Heart right ventricle (tissue), 16 donors: ENCODE measurements around the gene GNS. TPM values are rescaled to one million over a fixed set of nuclear protein-coding genes. Genes with fewer than 3 reads are reported as not detected.

Experiments used
- ATAC-seq, 8 donors: fragments of 200-7000 bp; cut with Tn5 transposase; one replicate each; pipeline ENCODE4 v1.9.1; 2020; ENCODE audit warnings: mild to moderate bottlenecking in 8 of 8, moderate library complexity in 8 of 8, moderate number of reproducible peaks in 1 of 8
- DNase-seq, 2 donors: peaks; one replicate each; pipeline ENCODE4 v3.0.0-alpha.2; 2020
- H3K27ac ChIP-seq, 10 donors: fragments of 200-600 bp; sonication (generic) in 2 of 10; one replicate each; pipeline versions ENCODE4 v1.5.0 to v1.8.0; 2020 to 2022; ENCODE audit warnings: mild to moderate bottlenecking in 3 of 10
- H3K27me3 ChIP-seq, 7 donors: fragments of 200-600 bp; one replicate each; pipeline ENCODE4 v1.8.0; 2021 to 2022; ENCODE audit warnings: mild to moderate bottlenecking in 2 of 7
- H3K36me3 ChIP-seq, 9 donors: fragments of 200-600 bp; sonication (generic) in 1 of 9; one replicate each; pipeline versions ENCODE4 v1.5.0 to v1.8.0; 2020 to 2022; ENCODE audit warnings: mild to moderate bottlenecking in 2 of 9
- H3K4me1 ChIP-seq, 9 donors: fragments of 200-600 bp; sonication (generic) in 1 of 9; one replicate each; pipeline versions ENCODE4 v1.5.0 to v1.8.0; 2020 to 2022; ENCODE audit warnings: mild to moderate bottlenecking in 4 of 9
- H3K4me3 ChIP-seq, 10 donors: fragments of 200-600 bp; sonication (generic) in 2 of 10; one replicate each; pipeline versions ENCODE4 v1.5.0 to v1.8.0; 2020 to 2022; ENCODE audit warnings: mild to moderate bottlenecking in 7 of 10, moderate library complexity in 2 of 10
- H3K9me3 ChIP-seq, 11 donors: fragments of 200-600 bp in 10 of 11; sonication (generic) in 2 of 11; one replicate each; pipeline versions ENCODE4 v1.5.0 to v1.8.0; 2013 to 2022; ENCODE audit warnings: mild to moderate bottlenecking in 2 of 11, control low read depth in 1 of 11, moderate library complexity in 1 of 11
- CTCF ChIP-seq, 9 donors: fragments of 200-600 bp; sonication (generic) in 2 of 9; IDR thresholded peaks; one replicate each; pipeline versions ENCODE4 v1.5.0 to v1.8.0; 2021 to 2022; ENCODE audit warnings: antibody characterized with exemption in 9 of 9, mild to moderate bottlenecking in 5 of 9, moderate library complexity in 1 of 9
- WGBS, 2 donors: extraction: QIAGEN DNeasy Blood & Tissue Kit; methylation state at CpG; one replicate each; pipeline ENCODE4 v1.1.7; 2013; ENCODE audit warnings: inconsistent platforms in 1 of 2; 5-methylcytosine and 5-hydroxymethylcytosine counted together
- intact Hi-C, 10 donors: fragments of 100-400 bp; cut with DNase I; formaldehyde crosslinking; loops; one replicate each; pipeline versions ENCODE4 v1.11.1 to v1.14.2; 2022
- polyA plus RNA-seq, 2 donors: library from polyadenylated mRNA; stranded (reverse); fragments of 200-250 nt; gene quantifications; one replicate each; pipeline ENCODE4 v1.2.3, GENCODE V29; 2013
- total RNA-seq, 10 donors: library from RNA; stranded (reverse); fragmentation: NEBNext Ultra II Directional in 3 of 10; extraction: Animal tissue kit (Norgen Biotek cat#: 25700) in 3 of 10; gene quantifications; one replicate each; pipeline versions ENCODE4 v1.2.1 to v1.2.4, GENCODE V29; 2021 to 2023
- donor health status: Arrhythmogenic right ventricular cardiomyopathy.
- donor health status: ischemic (EF 13 %, LVEDD 7.1; RV severe dilation, severe dysfunction).
- donor health status: healthy with polysubstance abuse.
- donor health status: DM: no; HTN: yes; CAD: no.
- donor health status: DM: no; HTN: no; CAD: no.
- donor health status: ischemic (EF 25% LVEDD 6.9; RV normal size, moderate dysfunction).
- donor health status: ischemic (EF 25% LVEDD 5.7; RV mildly dilated, moderate dysfunction).
- donor health status: healthy.
- donor health status: DM: yes; HTN: yes; CAD: no.
- donor health status: Ischemic cardiomyopathy.
- donor health status: ischemic (EF 35%, LVEDD 5.7; RV mildly dilated, moderate dysfunction).
- donor health status: nonischemic (EF 11% LVEDD 7.7; RV severe dilation, severe dysfunction).
- donor health status: DM: yes; HTN: yes; CAD: no.
- donor health status: PGD.
- donor health status: ischemic (EF 29% LVEDD 5.4; RV normal size, mild dysfunction).
- donor health status: nonischemic (EF 23%, LVEDD 6.1; RV moderate dilation, normal function).

The GNS gene
- total and polyA plus RNA-seq, 12 donors, result 20.4 to 204 (median 101) TPM

GRCh38 chr12:64669270-64669842 lies 89.8 kb downstream of the GNS start:
- 16 to 24% methylated on average over 10 of the region's 10 CpGs for WGBS, 2 donors
- Histone ChIP-seq H3K27me3 (no peaks in the 10 kb centered on the region), H3K9me3 (no peaks in the 10 kb centered on the region), H3K36me3 (no peaks in the 10 kb centered on the region), H3K4me1 (peaks cover 38 to 100% (median 97%) of the 10 kb centered on the region in 9 donors), H3K4me3 (peak overlapping the region in 5 of 10 donors; percentile 4 to 25 (median 8)), H3K27ac (peak overlapping the region; percentile 10 to 89 (median 76))
- intact Hi-C loops, result loop anchor here in 1 of 10 donors (5.0 kb wide), 1 partner anchor 57 kb away; the partner anchor contains the start of gene RASSF3
- ATAC-seq, result peak; percentile 39 to 70 (median 66)
- peak; percentile 56 to 70 for DNase-seq
- no peak for TF ChIP-seq CTCF (IDR thresholded peaks at IDR 0.05)

- Histone ChIP-seq H3K4me1 (peaks cover 24 to 94% (median 82%) of the 10 kb centered on the region in 9 donors), H3K9me3 (no peaks in the 10 kb centered on the region), H3K4me3 (no peak overlapping the region), H3K36me3 (no peaks in the 10 kb centered on the region), H3K27me3 (no peaks in the 10 kb centered on the region), H3K27ac (peak overlapping the region in 9 of 10 donors; percentile 3 to 89 (median 57))
- intact Hi-C loops, result loop anchor here in 1 of 10 donors (5.0 kb wide), 1 partner anchor 55 kb away; the partner anchor contains the start of gene RASSF3
- DNase-seq, result no peak
- 67 to 83% methylated on average over 2 of the region's 2 CpGs for WGBS, 2 donors
- TF ChIP-seq CTCF (IDR thresholded peaks at IDR 0.05), result no peak
- no peak for ATAC-seq
These were observed 91.4 kb downstream of the GNS start for GRCh38 chr12:64667793-64668192.

- 26 to 29% methylated on average over 3 of the region's 3 CpGs for WGBS, 2 donors
- Histone ChIP-seq H3K27me3 (no peaks in the 10 kb centered on the region), H3K36me3 (no peaks in the 10 kb centered on the region), H3K4me1 (peaks cover 14 to 87% (median 67%) of the 10 kb centered on the region in 9 donors), H3K4me3 (peak overlapping the region in 3 of 10 donors; percentile 1 to 6 (median 4)), H3K9me3 (no peaks in the 10 kb centered on the region), H3K27ac (peak overlapping the region; percentile 35 to 84 (median 72))
- intact Hi-C loops, result loop anchor here in 1 of 10 donors (5.0 kb wide), 1 partner anchor 54 kb away; the partner anchor contains the start of gene RASSF3
- peak in 2 of 8 donors; percentile 26 to 35 for ATAC-seq
- no peak for TF ChIP-seq CTCF (IDR thresholded peaks at IDR 0.05)
- no peak for DNase-seq
These were observed 92.9 kb downstream of the GNS start for GRCh38 chr12:64666054-64666914.

- Histone ChIP-seq H3K4me3 (peak overlapping the region in 4 of 10 donors; percentile 1 to 7 (median 5)), H3K27me3 (no peaks in the 10 kb centered on the region), H3K27ac (peak overlapping the region; percentile 35 to 84 (median 72)), H3K9me3 (no peaks in the 10 kb centered on the region), H3K4me1 (peaks cover 10 to 84% (median 64%) of the 10 kb centered on the region in 9 donors), H3K36me3 (no peaks in the 10 kb centered on the region)
- 29 to 35% methylated on average over 4 of the region's 4 CpGs for WGBS, 2 donors
- TF ChIP-seq CTCF (IDR thresholded peaks at IDR 0.05), result no peak
- DNase-seq, result no peak
- intact Hi-C loops, result loop anchor here in 1 of 10 donors (5.0 kb wide), 1 partner anchor 53 kb away; the partner anchor contains the start of gene RASSF3
- ATAC-seq, result peak in 5 of 8 donors; percentile 20 to 40 (median 33)
These were observed 93.7 kb downstream of the GNS start for GRCh38 chr12:64665514-64665913.
